G401.6 (cell line): Measurements from ENCODE around the gene CEACAM1.
"Not testable (repeated sequence)": the region's sequence is repeated elsewhere in the genome, so short reads cannot be mapped to it uniquely, and the experiment has no call there.

Source experiments
- FAIRE-seq: peaks from 2 replicates; lab custom pipeline; 2012; peaks lifted over from hg19 to GRCh38; lab: Jason Lieb, UNC

CEACAM1 gene

GRCh38 chr19:42511340-42511739, 16.9 kb downstream of the CEACAM1 start:
- no peak for FAIRE-seq

- FAIRE-seq, result no peak
Observed at GRCh38 chr19:42508892-42509444, 19.3 kb downstream of the CEACAM1 start.

- FAIRE-seq, result no peak
Observed at GRCh38 chr19:42505066-42505465, 23.2 kb downstream of the CEACAM1 start.

- FAIRE-seq, result no peak
Observed at GRCh38 chr19:42501733-42502132, 26.5 kb downstream of the CEACAM1 start.

GRCh38 chr19:42501243-42501642, 27.0 kb downstream of the CEACAM1 start:
- FAIRE-seq, result not testable (repeated sequence)

GRCh38 chr19:42498169-42498757, 30.0 kb downstream of the CEACAM1 start:
- no peak for FAIRE-seq

- no peak for FAIRE-seq
Observed at GRCh38 chr19:42497492-42498168, 30.7 kb downstream of the CEACAM1 start.

- FAIRE-seq, result no peak
Observed at GRCh38 chr19:42496460-42497133, 31.7 kb downstream of the CEACAM1 start.

- FAIRE-seq, result no peak
Observed at GRCh38 chr19:42495663-42496062, 32.6 kb downstream of the CEACAM1 start.

- FAIRE-seq, result no peak
Observed at GRCh38 chr19:42494321-42494720, 34.0 kb downstream of the CEACAM1 start.

- FAIRE-seq, result no peak
Observed at GRCh38 chr19:42488783-42489521, 39.3 kb downstream of the CEACAM1 start.

- FAIRE-seq, result no peak
Observed at GRCh38 chr19:42487798-42488178, 40.5 kb downstream of the CEACAM1 start.

GRCh38 chr19:42487032-42487797, 41.1 kb downstream of the CEACAM1 start:
- no peak for FAIRE-seq

GRCh38 chr19:42485036-42485435, 43.2 kb downstream of the CEACAM1 start:
- FAIRE-seq, result peak; percentile 19

- peak; percentile 21 for FAIRE-seq
Observed at GRCh38 chr19:42480335-42481095, 47.8 kb downstream of the CEACAM1 start.

- FAIRE-seq, result no peak
Observed at GRCh38 chr19:42479736-42480135, 48.5 kb downstream of the CEACAM1 start.

GRCh38 chr19:42478765-42479311, 49.4 kb downstream of the CEACAM1 start:
- FAIRE-seq, result no peak

GRCh38 chr19:42477933-42478332, 50.3 kb downstream of the CEACAM1 start:
- no peak for FAIRE-seq

GRCh38 chr19:42477117-42477516, 51.2 kb downstream of the CEACAM1 start:
- FAIRE-seq, result no peak

GRCh38 chr19:42475366-42475765, 52.9 kb downstream of the CEACAM1 start:
- no peak for FAIRE-seq

GRCh38 chr19:42474743-42475142, 53.5 kb downstream of the CEACAM1 start:
- FAIRE-seq, result no peak
